ENCODE results near the gene DLL1.
A peak's percentile ranks its signal among the peaks of the same experiment; 100 is the strongest.

DLL1 gene

DNA sequence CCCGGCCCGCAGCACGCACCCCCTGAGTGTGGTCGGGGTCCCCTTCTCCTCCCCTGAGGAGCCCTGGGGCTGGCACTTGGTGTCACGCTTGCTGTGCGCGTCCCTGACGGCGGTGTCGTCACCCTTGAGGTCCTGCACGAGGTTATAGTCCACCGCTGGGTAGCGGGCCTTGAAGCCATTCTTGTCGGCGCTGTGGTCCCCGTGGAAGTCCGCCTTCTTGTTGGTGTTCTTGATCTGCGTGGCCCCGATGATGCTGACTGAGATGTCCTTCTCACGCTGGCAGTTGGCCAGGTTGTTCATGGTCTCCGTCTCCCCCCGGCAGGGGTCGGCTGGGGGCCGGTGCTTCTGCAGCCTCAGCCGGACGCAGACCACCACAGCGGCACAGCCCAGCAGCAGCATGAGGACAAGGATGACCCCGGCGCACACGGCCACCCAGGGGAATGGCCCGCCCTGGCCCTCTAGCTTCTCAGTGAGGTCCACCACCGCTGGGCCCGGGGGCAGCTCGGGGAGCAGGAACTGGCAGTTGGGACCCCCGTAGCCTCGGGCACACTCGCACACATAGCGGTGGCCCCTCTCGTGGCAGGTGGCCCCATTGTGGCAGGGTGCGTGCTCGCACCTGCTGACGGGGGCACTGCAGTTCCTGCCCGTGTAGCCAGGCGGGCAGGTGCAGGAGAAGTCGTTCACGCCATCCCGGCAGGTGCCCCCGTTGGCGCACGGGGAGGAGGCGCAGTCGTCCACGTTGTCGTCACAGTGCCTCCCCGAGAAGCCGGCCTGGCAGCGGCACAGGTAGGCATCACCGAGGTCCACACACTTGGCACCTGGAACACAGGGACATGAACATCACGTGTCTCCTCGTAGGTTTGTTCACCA, 7.4 kb downstream of the DLL1 start:
- POLR2A ChIA-PET (ENCODE audit: low non-redundant PET): no interaction called here

DNA sequence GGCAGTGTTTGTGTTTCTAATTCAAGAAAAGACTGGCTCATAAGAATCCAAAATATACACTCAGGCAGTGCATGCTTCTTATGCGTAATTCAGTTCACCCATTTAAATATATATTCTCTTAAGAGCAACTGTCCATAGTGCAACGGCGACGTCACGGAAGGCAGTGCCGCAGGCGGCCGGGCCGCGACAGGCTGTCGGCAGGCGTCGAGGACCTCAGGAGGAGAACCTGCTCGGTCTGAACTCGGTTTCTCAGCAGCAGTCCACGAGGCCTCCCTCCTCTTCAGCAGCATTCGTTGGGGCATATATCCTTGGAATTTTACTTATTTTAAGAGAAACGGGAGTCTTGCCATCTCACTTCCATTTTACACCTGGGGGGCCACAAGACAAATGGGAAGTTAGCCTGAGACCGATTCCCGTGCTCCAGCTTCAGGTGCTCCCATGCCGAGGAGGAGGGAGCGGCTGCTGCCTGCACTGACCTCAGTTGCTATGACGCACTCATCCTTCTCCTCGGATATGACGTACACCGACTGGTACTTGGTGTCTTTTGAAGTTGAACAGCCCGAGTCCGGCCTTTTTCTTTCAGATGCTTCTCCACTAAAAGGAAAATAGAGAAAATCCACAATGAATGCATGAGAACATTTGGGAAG, 8.2 kb downstream of the DLL1 start:
- ChIA-PET CTCF (interaction anchor here (0.6 kb wide), 1 partner anchor 13 kb away, joined by 3 read pairs; no protein-coding TSS in a partner anchor), POLR2A (ENCODE audit: low non-redundant PET) (no interaction called here)
- DNase-seq (ENCODE audit: low spot score): no peak
- TF ChIP-seq, protein P1, sequence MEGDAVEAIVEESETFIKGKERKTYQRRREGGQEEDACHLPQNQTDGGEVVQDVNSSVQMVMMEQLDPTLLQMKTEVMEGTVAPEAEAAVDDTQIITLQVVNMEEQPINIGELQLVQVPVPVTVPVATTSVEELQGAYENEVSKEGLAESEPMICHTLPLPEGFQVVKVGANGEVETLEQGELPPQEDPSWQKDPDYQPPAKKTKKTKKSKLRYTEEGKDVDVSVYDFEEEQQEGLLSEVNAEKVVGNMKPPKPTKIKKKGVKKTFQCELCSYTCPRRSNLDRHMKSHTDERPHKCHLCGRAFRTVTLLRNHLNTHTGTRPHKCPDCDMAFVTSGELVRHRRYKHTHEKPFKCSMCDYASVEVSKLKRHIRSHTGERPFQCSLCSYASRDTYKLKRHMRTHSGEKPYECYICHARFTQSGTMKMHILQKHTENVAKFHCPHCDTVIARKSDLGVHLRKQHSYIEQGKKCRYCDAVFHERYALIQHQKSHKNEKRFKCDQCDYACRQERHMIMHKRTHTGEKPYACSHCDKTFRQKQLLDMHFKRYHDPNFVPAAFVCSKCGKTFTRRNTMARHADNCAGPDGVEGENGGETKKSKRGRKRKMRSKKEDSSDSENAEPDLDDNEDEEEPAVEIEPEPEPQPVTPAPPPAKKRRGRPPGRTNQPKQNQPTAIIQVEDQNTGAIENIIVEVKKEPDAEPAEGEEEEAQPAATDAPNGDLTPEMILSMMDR (conservative IDR thresholded peaks at IDR 0.05; ENCODE audit: low read depth): no peak
- peak overlapping the region; percentile 1; the same call in 1 of the 2 replicates for H3K27ac ChIP-seq

More for the DNA sequence above, 7.4 kb downstream of the DLL1 start:
- peak overlapping the region; percentile 1; the same call in 1 of the 2 replicates for H3K27ac ChIP-seq
- CTCF ChIA-PET: no interaction called here
- DNase-seq (ENCODE audit: low spot score): no peak
- TF ChIP-seq, protein P1 (conservative IDR thresholded peaks at IDR 0.05; ENCODE audit: low read depth): no peak

DNA sequence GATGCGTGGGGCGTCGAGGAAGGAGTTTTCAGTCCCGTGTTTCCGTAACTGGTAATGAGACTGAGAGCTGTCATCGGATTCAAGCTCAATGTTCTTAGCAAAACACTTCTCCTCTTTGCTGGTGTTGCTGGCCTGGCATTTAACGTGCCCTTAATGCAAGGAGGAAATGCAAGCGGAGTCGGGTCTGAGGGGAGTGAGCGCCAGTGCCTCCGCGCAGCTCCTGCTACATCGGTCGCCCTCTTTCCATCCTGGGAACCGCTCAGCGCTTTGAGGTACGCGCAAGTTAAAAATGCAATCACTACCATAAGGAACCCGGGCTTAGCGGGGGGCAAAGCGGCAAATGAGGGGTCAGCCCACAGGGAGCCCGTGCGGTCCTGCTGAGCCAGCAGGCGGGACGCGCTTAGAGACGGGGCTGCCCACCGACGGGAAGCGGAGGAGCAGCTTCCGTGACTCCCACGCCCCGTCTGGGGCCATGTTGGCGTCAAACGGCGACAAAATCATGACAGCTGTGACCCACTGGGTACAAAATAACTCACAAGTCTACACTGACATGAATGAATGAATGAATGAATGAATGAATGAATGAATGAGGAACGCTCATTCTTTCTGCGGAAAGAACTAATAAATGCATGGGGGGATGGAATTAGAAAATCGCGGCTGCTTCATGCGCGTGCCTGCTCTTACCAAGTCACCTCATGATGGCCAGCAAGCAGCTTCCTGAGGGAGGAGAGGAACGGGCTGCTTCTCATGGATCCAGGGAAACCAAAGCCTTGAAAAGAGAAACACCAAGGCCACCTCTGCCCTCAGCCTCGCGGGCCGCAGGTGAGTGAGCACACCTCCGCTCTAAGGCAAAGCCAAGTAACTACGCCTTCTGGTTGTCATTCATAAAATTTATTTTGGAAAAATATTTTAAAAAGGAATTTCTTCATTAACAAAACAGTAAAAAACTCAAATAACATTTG, 9.3 kb downstream of the DLL1 start:
- CTCF ChIA-PET: no interaction called here
- TF ChIP-seq, protein P1 (conservative IDR thresholded peaks at IDR 0.05; ENCODE audit: low read depth): no peak
- H3K27ac ChIP-seq: no peak overlapping the region
- POLR2A ChIA-PET (ENCODE audit: low non-redundant PET): no interaction called here
- DNase-seq (ENCODE audit: low spot score): no peak

DNA sequence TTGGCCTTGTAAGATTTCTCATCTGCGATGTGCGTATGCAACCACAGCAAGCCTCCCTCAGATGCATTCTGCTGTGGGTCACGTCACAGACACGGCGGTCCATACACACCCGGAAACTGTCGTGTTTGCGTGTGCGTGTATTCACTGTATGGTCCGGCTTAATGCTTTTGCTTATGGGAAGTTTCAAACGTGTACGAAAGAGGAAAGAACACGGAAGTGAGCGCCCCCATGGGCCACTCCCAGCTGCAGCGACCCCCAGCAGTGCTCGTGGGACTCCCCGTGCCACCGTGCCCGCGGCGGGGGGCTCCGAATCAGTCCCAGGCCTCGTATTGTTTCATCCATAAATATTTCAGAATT, 10.2 kb downstream of the DLL1 start:
- ChIA-PET POLR2A (ENCODE audit: low non-redundant PET) (no interaction called here), CTCF (no interaction called here)
- H3K27ac ChIP-seq: peak overlapping the region; percentile 45; the same call in 1 of the 2 replicates
- TF ChIP-seq, protein P1 (conservative IDR thresholded peaks at IDR 0.05; ENCODE audit: low read depth): no peak
- DNase-seq (ENCODE audit: low spot score): no peak

DNA sequence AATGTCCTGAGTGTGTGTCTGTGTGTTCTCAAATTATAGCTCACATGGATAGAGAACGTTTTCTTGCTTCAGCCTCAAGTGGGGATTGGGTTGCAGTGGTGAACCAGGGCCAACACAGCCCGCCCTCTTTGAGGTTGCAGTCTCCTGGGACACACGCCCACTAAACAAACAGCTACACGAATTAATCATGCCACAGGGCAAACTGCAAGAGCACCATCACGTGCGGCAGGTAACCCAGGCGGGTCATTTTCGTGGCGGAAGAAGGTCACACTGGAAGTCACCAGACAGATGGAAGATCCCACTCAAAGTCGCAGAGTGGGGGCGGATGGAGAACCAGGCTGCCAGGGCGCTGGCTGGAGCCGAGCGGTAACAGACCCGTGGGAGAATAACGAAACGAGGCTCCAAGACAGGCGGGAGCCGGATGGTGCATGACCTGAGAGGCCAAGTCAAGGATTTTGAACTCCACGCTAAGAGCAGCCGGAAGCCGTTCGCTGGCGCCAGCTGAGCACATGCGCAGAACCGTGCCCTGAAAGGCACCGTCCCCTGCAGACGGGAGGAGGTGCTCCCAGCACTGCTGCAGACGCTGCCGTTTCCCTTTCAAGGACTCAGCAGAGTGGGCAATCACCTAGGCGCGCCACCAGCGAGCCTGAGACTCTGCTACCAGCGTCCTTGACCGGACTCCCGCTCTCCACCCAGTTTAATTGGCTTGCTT, 10.7 kb downstream of the DLL1 start:
- peak overlapping the region; percentile 45; the same call in 1 of the 2 replicates for H3K27ac ChIP-seq
- TF ChIP-seq, protein P1 (conservative IDR thresholded peaks at IDR 0.05; ENCODE audit: low read depth): no peak
- ChIA-PET CTCF (interaction anchor here (0.6 to 0.7 kb wide), 3 partner anchors 448 to 521 kb away, joined by 3 to 6 read pairs (median 4); no protein-coding TSS in a partner anchor), POLR2A (ENCODE audit: low non-redundant PET) (interaction anchor here (0.5 kb wide), 1 partner anchor 17 kb away, joined by 3 read pairs; no protein-coding TSS in a partner anchor)
- no peak for DNase-seq (ENCODE audit: low spot score)
